NCI-H1694 (cell line): Measurements from ENCODE around the gene MARCHF4.

Experiments used
- DNase-seq: peaks from one replicate; lab custom pipeline; 2025; lab: John Stamatoyannopoulos, UW

Gene MARCHF4

GRCh38 chr2:216371721-216372702 lies at the start of gene MARCHF4:
Gene MARCHF4 (minus strand): TSS chr2:216372483. CDS start chr2:216370260, 2,223 bp downstream.
- peak; percentile 32 for DNase-seq

GRCh38 chr2:216420367-216421101 lies 48.3 kb upstream of the MARCHF4 start:
- no peak for DNase-seq

GRCh38 chr2:216418981-216419380 lies 46.7 kb upstream of the MARCHF4 start:
- DNase-seq = no peak

GRCh38 chr2:216416571-216417307 lies 44.5 kb upstream of the MARCHF4 start:
- no peak for DNase-seq

- DNase-seq = no peak
Measured at GRCh38 chr2:216415541-216415940, 43.3 kb upstream of the MARCHF4 start.

GRCh38 chr2:216414772-216415319 lies 42.6 kb upstream of the MARCHF4 start:
- no peak for DNase-seq

- no peak for DNase-seq
Measured at GRCh38 chr2:216413882-216414281, 41.6 kb upstream of the MARCHF4 start.

GRCh38 chr2:216412022-216412999 lies 40.0 kb upstream of the MARCHF4 start, which contains the start of gene SMARCAL1:
Gene SMARCAL1 (plus strand): TSS chr2:216412484. CDS start chr2:216414705, 2,221 bp downstream.
- peak; percentile 98 for DNase-seq

GRCh38 chr2:216410550-216410949 lies 38.3 kb upstream of the MARCHF4 start:
- no peak for DNase-seq

GRCh38 chr2:216408426-216409290 lies 36.4 kb upstream of the MARCHF4 start:
- DNase-seq = peak; percentile 45

- no peak for DNase-seq
Measured at GRCh38 chr2:216406826-216407225, 34.5 kb upstream of the MARCHF4 start.

GRCh38 chr2:216405588-216405987 lies 33.3 kb upstream of the MARCHF4 start:
- no peak for DNase-seq

GRCh38 chr2:216404010-216404618 lies 31.8 kb upstream of the MARCHF4 start:
- peak; percentile 54 for DNase-seq

GRCh38 chr2:216402751-216403150 lies 30.5 kb upstream of the MARCHF4 start:
- DNase-seq = no peak

GRCh38 chr2:216399621-216400020 lies 27.3 kb upstream of the MARCHF4 start:
- DNase-seq = no peak

- DNase-seq = no peak
Measured at GRCh38 chr2:216394881-216395280, 22.6 kb upstream of the MARCHF4 start.

GRCh38 chr2:216392945-216393840 lies 20.9 kb upstream of the MARCHF4 start:
- DNase-seq = no peak

- no peak for DNase-seq
Measured at GRCh38 chr2:216392018-216392562, 19.8 kb upstream of the MARCHF4 start.
